HEK293 (cell line): Measurements from ENCODE around the gene ARHGAP5.

Experiments
- CTCF ChIA-PET: fragments of 350-600 bp; formaldehyde crosslinking; extraction: SDS; loops from one replicate; lab custom pipeline; 2021; ENCODE audit warnings: antibody characterized with exemption; lab: Yijun Ruan, JAX
- POLR2A ChIA-PET: fragments of 300-600 bp; formaldehyde crosslinking; extraction: SDS; loops from one replicate; lab custom pipeline; 2020; ENCODE audit warnings: antibody characterized with exemption, inconsistent platforms; lab: Yijun Ruan, JAX
- H3K27ac ChIP-seq: fragments of 200-500 bp; sonication (Bioruptor generic); 2 replicates; pipeline ENCODE4 v1.5.1; 2014; ENCODE audit warnings: low read depth, low read length, control low read depth, inconsistent platforms; ENCODE audit errors: extremely low read depth
- H3K36me3 ChIP-seq, 2 experiments: fragments of 200-500 bp in 1 of 2; sonication (Bioruptor generic) in 1 of 2; 1 replicate in 1 of 2; 2 replicates in 1 of 2; pipeline ENCODE4 v1.5.1; 2014 to 2017; ENCODE audit warnings: inconsistent platforms in 2 of 2, low read length in 2 of 2; ENCODE audit not compliant: control insufficient read depth in 2 of 2, insufficient read depth in 1 of 2
- H3K4me1 ChIP-seq: fragments of 200-500 bp; sonication (Bioruptor generic); 2 replicates; pipeline ENCODE4 v1.5.1; 2014; ENCODE audit warnings: mild to moderate bottlenecking, low read length, inconsistent platforms; ENCODE audit not compliant: control insufficient read depth, insufficient read depth
- H3K4me3 ChIP-seq: 2 replicates; pipeline ENCODE4 v1.5.1; 2011; ENCODE audit warnings: low read depth, mild to moderate bottlenecking, control low read depth, low read length, moderate library complexity
- H3K9me3 ChIP-seq: fragments of 200-500 bp; sonication (Bioruptor generic); 2 replicates; pipeline ENCODE4 v1.5.1; 2014; ENCODE audit warnings: low read depth, low read length, inconsistent platforms; ENCODE audit not compliant: control insufficient read depth, insufficient read depth
- GLI2 ChIP-seq: fragments of 450-650 bp; formaldehyde crosslinking; IDR thresholded peaks from 2 replicates; pipeline ENCODE4; 2017; ENCODE audit warnings: missing biosample characterization, missing genetic modification characterization, low read depth, borderline replicate concordance
- KLF7 ChIP-seq: fragments of 450-650 bp; formaldehyde crosslinking; IDR thresholded peaks from 2 replicates; pipeline ENCODE4 v1.5.1; 2016; ENCODE audit warnings: missing biosample characterization, missing genetic modification characterization, borderline replicate concordance
- REPIN1 ChIP-seq: fragments of 450-650 bp; formaldehyde crosslinking; IDR thresholded peaks from 2 replicates; pipeline ENCODE4 v1.5.1; 2017; ENCODE audit warnings: missing biosample characterization, missing genetic modification characterization, low read depth
- SP7 ChIP-seq: fragments of 450-650 bp; formaldehyde crosslinking; IDR thresholded peaks from 2 replicates; pipeline ENCODE4 v1.5.1; 2016; ENCODE audit warnings: missing biosample characterization, missing genetic modification characterization
- ZEB2 ChIP-seq: fragments of 450-650 bp; formaldehyde crosslinking; IDR thresholded peaks from 2 replicates; pipeline ENCODE4 v1.5.1; 2016; ENCODE audit warnings: missing biosample characterization, missing genetic modification characterization
- ZNF473 ChIP-seq: fragments of 450-650 bp; formaldehyde crosslinking; IDR thresholded peaks from 2 replicates; pipeline ENCODE4 v1.5.1; 2017; ENCODE audit warnings: missing biosample characterization, missing genetic modification characterization
- ZNF501 ChIP-seq: fragments of 450-650 bp; formaldehyde crosslinking; IDR thresholded peaks from 2 replicates; pipeline ENCODE4 v1.5.1; 2016; ENCODE audit warnings: missing biosample characterization, missing genetic modification characterization
- ZNF514 ChIP-seq: fragments of 450-650 bp; formaldehyde crosslinking; IDR thresholded peaks from 2 replicates; pipeline ENCODE4 v1.5.1; 2016; ENCODE audit warnings: missing biosample characterization, missing genetic modification characterization
- ZNF610 ChIP-seq: fragments of 450-650 bp; formaldehyde crosslinking; IDR thresholded peaks from 2 replicates; pipeline ENCODE4 v1.5.1; 2016; ENCODE audit warnings: missing biosample characterization, missing genetic modification characterization, borderline replicate concordance
- ZNF670 ChIP-seq: fragments of 450-650 bp; formaldehyde crosslinking; IDR thresholded peaks from 2 replicates; pipeline ENCODE4 v1.5.1; 2016; ENCODE audit warnings: missing biosample characterization, missing genetic modification characterization, low read depth
- ZNF707 ChIP-seq: fragments of 450-650 bp; formaldehyde crosslinking; IDR thresholded peaks from 2 replicates; pipeline ENCODE4 v1.5.1; 2016; ENCODE audit warnings: missing biosample characterization, missing genetic modification characterization
- ZNF76 ChIP-seq: fragments of 450-650 bp; formaldehyde crosslinking; IDR thresholded peaks from 2 replicates; pipeline ENCODE4; 2016; ENCODE audit warnings: low read depth, missing biosample characterization, missing genetic modification characterization, borderline replicate concordance
- ZNF830 ChIP-seq: fragments of 450-650 bp; IDR thresholded peaks from 2 replicates; pipeline ENCODE4 v1.5.0; 2018; ENCODE audit warnings: missing biosample characterization, missing genetic modification characterization, low read depth, mild to moderate bottlenecking, moderate library complexity
- ZNF843 ChIP-seq: fragments of 450-650 bp; formaldehyde crosslinking; IDR thresholded peaks from 2 replicates; pipeline ENCODE4 v1.5.1; 2016; ENCODE audit warnings: missing biosample characterization, missing genetic modification characterization
- TF ChIP-seq, protein P1 (sequence below): fragments of 450-650 bp; formaldehyde crosslinking; conservative IDR thresholded peaks from 2 replicates; pipeline ENCODE4 v1.5.1; 2016; ENCODE audit warnings: low read depth, missing biosample characterization, missing genetic modification characterization
- TF ChIP-seq, protein P2 (sequence below): IDR thresholded peaks from 2 replicates; pipeline ENCODE4 v1.6.1; 2011; ENCODE audit warnings: mild to moderate bottlenecking, low read depth, low read length, borderline replicate concordance

Gene ARHGAP5

DNA sequence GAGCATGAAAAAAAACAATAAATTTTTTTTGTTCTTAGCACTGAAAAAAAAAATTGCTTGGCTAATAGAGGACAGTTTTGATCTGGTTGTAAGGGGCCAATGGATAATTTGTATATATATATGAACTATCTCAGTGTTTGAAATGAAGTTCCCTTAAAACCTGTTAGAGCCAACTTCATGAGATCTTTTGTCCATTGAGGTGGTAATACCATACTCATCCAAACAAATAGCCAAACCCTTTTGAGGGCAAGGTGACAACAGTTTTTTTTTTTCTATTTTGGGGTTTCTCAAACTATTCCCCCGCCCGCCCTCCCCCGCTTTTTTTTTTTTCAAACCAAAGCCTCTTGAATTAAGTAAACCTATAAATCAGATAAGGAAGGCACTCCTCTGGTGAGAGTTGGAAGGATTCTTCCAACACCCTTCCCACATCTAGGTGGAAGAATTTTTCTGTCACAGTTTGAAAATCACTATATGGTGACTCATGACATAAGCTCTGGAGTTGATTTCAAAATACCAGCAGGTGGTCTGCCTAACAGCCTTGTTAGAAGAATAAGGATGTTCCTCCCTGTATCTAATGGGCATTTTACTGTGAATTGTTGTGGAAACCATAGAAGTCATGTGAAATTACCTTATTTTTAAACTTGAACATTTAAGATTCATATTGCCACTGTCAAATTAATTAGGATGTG lies 10.2 kb downstream of the ARHGAP5 start (continued):
- TF ChIP-seq, protein P1, sequence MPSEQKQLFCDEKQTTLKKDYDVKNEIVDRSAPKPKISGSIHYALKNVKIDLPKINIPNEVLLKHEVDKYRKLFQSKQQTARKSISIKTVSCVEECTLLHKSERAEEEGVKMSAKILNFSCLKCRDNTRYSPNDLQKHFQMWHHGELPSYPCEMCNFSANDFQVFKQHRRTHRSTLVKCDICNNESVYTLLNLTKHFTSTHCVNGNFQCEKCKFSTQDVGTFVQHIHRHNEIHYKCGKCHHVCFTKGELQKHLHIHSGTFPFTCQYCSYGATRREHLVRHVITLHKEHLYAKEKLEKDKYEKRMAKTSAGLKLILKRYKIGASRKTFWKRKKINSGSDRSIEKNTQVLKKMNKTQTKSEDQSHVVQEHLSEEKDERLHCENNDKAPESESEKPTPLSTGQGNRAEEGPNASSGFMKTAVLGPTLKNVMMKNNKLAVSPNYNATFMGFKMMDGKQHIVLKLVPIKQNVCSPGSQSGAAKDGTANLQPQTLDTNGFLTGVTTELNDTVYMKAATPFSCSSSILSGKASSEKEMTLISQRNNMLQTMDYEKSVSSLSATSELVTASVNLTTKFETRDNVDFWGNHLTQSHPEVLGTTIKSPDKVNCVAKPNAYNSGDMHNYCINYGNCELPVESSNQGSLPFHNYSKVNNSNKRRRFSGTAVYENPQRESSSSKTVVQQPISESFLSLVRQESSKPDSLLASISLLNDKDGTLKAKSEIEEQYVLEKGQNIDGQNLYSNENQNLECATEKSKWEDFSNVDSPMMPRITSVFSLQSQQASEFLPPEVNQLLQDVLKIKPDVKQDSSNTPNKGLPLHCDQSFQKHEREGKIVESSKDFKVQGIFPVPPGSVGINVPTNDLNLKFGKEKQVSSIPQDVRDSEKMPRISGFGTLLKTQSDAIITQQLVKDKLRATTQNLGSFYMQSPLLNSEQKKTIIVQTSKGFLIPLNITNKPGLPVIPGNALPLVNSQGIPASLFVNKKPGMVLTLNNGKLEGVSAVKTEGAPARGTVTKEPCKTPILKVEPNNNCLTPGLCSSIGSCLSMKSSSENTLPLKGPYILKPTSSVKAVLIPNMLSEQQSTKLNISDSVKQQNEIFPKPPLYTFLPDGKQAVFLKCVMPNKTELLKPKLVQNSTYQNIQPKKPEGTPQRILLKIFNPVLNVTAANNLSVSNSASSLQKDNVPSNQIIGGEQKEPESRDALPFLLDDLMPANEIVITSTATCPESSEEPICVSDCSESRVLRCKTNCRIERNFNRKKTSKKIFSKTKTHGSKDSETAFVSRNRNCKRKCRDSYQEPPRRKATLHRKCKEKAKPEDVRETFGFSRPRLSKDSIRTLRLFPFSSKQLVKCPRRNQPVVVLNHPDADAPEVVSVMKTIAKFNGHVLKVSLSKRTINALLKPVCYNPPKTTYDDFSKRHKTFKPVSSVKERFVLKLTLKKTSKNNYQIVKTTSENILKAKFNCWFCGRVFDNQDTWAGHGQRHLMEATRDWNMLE (tag by site-specific recombination), result 0 out of 2 replicates have a peak, but pooled peaks have one; percentile 30
- TF ChIP-seq KLF7 (tag by site-specific recombination) (no peak), ZNF501 (tag by site-specific recombination) (no peak), ZNF843 (tag by site-specific recombination) (peak; percentile 62; the same call in 1 of the 2 replicates), ZNF830 (tag by site-specific recombination) (no peak), ZNF76 (no peak), SP7 (tag by site-specific recombination) (peak; percentile 77)

DNA sequence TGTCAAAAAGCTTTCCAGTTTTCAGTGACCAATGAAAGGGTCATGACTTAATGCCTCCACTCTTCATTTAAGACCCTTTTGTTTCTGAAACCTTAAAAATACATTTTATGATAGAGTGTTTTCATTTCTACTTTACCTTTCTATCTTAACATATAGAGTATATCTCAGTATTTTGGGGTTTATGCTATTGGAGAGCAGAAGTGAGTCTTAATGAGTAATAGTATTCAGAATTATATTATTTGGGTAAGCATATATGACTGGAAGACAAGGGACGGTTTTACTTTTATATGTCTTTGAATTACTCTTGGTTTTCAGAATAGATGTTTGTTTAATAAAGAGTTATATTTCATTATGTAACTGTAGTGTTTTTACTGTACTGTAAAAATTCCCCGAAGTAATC lies 10.8 kb downstream of the ARHGAP5 start:
- TF ChIP-seq, protein P1 (tag by site-specific recombination), result 0 out of 2 replicates have a peak, but pooled peaks have one; percentile 5
- TF ChIP-seq ZNF473, result no peak
- ChIA-PET POLR2A (interaction anchor here (0.7 to 1.3 kb wide), 3 partner anchors 11 to 158 kb away, joined by 4 to 17 read pairs (median 5); partner anchors contain the start of genes ARHGAP5 and RNU6-8), CTCF (interaction anchor here (0.6 kb wide), 1 partner anchor 62 kb away, joined by 3 read pairs; no protein-coding TSS in a partner anchor)

DNA sequence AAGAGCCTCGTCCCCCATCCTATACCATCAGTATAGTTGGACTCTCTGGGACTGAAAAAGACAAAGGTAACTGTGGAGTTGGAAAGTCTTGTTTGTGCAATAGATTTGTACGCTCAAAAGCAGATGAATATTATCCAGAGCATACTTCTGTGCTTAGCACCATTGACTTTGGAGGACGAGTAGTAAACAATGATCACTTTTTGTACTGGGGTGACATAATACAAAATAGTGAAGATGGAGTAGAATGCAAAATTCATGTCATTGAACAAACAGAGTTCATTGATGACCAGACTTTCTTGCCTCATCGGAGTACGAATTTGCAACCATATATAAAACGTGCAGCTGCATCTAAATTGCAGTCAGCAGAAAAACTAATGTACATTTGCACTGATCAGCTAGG lies 13.6 kb downstream of the ARHGAP5 start:
- H3K4me3 ChIP-seq, result no peak overlapping the region
- ChIA-PET CTCF (interaction anchor here (0.7 kb wide), 1 partner anchor 484 kb away, joined by 3 read pairs; no protein-coding TSS in a partner anchor), POLR2A (no interaction called here)
- peaks cover 13 to 20% of the 10 kb centered on the region in 2 experiments for H3K36me3 ChIP-seq
- H3K4me1 ChIP-seq, result peaks cover 26% of the 10 kb centered on the region
- no peaks in the 10 kb centered on the region for H3K9me3 ChIP-seq
- no peak overlapping the region for H3K27ac ChIP-seq
- no peak for TF ChIP-seq REPIN1 (tag by site-specific recombination)
- no peak for TF ChIP-seq ZNF610
- TF ChIP-seq ZNF670 (tag by site-specific recombination), result no peak
- TF ChIP-seq ZNF514, result no peak
- TF ChIP-seq GLI2, result no peak
- no peak for TF ChIP-seq ZNF707
- TF ChIP-seq ZEB2 (tag by site-specific recombination), result no peak
- TF ChIP-seq, protein P2, sequence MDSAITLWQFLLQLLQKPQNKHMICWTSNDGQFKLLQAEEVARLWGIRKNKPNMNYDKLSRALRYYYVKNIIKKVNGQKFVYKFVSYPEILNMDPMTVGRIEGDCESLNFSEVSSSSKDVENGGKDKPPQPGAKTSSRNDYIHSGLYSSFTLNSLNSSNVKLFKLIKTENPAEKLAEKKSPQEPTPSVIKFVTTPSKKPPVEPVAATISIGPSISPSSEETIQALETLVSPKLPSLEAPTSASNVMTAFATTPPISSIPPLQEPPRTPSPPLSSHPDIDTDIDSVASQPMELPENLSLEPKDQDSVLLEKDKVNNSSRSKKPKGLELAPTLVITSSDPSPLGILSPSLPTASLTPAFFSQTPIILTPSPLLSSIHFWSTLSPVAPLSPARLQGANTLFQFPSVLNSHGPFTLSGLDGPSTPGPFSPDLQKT, result no peak

More for the DNA sequence above, 10.8 kb downstream of the ARHGAP5 start:
- Histone ChIP-seq H3K4me1 (peaks cover 48% of the 10 kb centered on the region), H3K27ac (no peak overlapping the region), H3K4me3 (no peak overlapping the region), H3K9me3 (no peaks in the 10 kb centered on the region), H3K36me3 (peaks cover 3 to 18% of the 10 kb centered on the region in 2 experiments)
